SKM-1 treated with dmso at 0.1 percent for 144 hours (cell line): Measurements from ENCODE around the gene PTGES2.

Source experiments
- DNase-seq: peaks from one replicate; lab custom pipeline; 2025; ENCODE audit not compliant: unreplicated experiment; lab: John Stamatoyannopoulos, UW

PTGES2 gene

GRCh38 chr9:128103589-128103962, 24.0 kb downstream of the PTGES2 start:
- DNase-seq = no peak

GRCh38 chr9:128102861-128103588, 24.5 kb downstream of the PTGES2 start:
- DNase-seq = no peak

- no peak for DNase-seq
Observed at GRCh38 chr9:128102196-128102595, 25.3 kb downstream of the PTGES2 start.

GRCh38 chr9:128101690-128102089, 25.8 kb downstream of the PTGES2 start:
- DNase-seq = no peak

GRCh38 chr9:128101231-128101661, 26.3 kb downstream of the PTGES2 start:
- no peak for DNase-seq

- no peak for DNase-seq
Observed at GRCh38 chr9:128100581-128100980, 26.9 kb downstream of the PTGES2 start.

GRCh38 chr9:128099932-128100491, 27.5 kb downstream of the PTGES2 start:
- DNase-seq = no peak

GRCh38 chr9:128099231-128099931, 28.1 kb downstream of the PTGES2 start:
- DNase-seq = no peak

GRCh38 chr9:128098297-128099230, 29.0 kb downstream of the PTGES2 start:
- peak; percentile 98 for DNase-seq

GRCh38 chr9:128097543-128098296, 29.8 kb downstream of the PTGES2 start:
- no peak for DNase-seq

- no peak for DNase-seq
Observed at GRCh38 chr9:128096616-128097536, 30.7 kb downstream of the PTGES2 start.

- no peak for DNase-seq
Observed at GRCh38 chr9:128094950-128095544, 32.5 kb downstream of the PTGES2 start.

GRCh38 chr9:128094166-128094949, 33.2 kb downstream of the PTGES2 start:
- DNase-seq = peak; percentile 96

GRCh38 chr9:128093011-128093410, 34.5 kb downstream of the PTGES2 start:
- no peak for DNase-seq

- no peak for DNase-seq
Observed at GRCh38 chr9:128092199-128092977, 35.1 kb downstream of the PTGES2 start.

- DNase-seq = no peak
Observed at GRCh38 chr9:128091571-128091970, 36.0 kb downstream of the PTGES2 start.

GRCh38 chr9:128091144-128091543, 36.4 kb downstream of the PTGES2 start:
- DNase-seq = no peak
